ENCODE results near the gene TGFA. TPM values are rescaled to one million over a fixed set of nuclear protein-coding genes. Genes with fewer than 3 reads are reported as not detected.

Gene TGFA
- total RNA-seq, 2 experiments from 2014 or later, result not detected

DNA sequence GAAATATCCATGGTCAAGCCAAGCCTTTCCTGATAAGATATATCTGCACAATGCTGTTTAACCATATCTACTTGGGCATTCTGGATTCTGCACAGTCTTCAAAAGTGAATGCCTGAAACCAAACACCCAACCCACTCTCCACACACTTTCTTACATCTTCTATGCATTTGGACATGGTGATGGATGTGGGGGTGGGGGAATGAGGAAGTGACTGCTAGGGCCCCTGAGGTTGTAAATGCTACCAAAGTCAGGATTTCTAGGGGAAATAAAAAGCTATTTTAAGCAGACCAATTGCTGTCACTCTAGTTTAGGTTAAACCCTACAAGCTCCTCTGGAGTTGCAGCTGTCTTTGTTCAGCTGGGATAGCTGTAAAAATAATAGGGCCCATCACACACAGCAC, 26.7 kb upstream of the TGFA start:
- no peaks in the 10 kb centered on the region for H3K79me2 ChIP-seq (ENCODE audit: insufficient read depth, low read depth, low read length)
- no peaks in the 10 kb centered on the region for H3K4me1 ChIP-seq (ENCODE audit: insufficient read depth, low read length, poor library complexity, severe bottlenecking)
- POLR2A ChIA-PET, result no interaction called here
- intact Hi-C loops (cut with micrococcal nuclease; ENCODE audit: unreplicated experiment), result no loop called here
- CTCF ChIA-PET (ENCODE audit: unreplicated experiment), result no interaction called here
- no peak overlapping the region for H3K4me3 ChIP-seq (ENCODE audit: low read depth, low read length, poor library complexity, severe bottlenecking)
- no peak overlapping the region for H3K4me2 ChIP-seq (ENCODE audit: low read length)
- no peak overlapping the region for H3K27ac ChIP-seq (ENCODE audit: low read depth, low read length, poor library complexity, severe bottlenecking)
- DNase-seq (ENCODE audit: low spot score), result no peak
- H3K9me3 ChIP-seq (ENCODE audit: low read length), result no peaks in the 10 kb centered on the region
- no peak overlapping the region for H2AFZ ChIP-seq (ENCODE audit: low read length)
- TF ChIP-seq, protein P1, sequence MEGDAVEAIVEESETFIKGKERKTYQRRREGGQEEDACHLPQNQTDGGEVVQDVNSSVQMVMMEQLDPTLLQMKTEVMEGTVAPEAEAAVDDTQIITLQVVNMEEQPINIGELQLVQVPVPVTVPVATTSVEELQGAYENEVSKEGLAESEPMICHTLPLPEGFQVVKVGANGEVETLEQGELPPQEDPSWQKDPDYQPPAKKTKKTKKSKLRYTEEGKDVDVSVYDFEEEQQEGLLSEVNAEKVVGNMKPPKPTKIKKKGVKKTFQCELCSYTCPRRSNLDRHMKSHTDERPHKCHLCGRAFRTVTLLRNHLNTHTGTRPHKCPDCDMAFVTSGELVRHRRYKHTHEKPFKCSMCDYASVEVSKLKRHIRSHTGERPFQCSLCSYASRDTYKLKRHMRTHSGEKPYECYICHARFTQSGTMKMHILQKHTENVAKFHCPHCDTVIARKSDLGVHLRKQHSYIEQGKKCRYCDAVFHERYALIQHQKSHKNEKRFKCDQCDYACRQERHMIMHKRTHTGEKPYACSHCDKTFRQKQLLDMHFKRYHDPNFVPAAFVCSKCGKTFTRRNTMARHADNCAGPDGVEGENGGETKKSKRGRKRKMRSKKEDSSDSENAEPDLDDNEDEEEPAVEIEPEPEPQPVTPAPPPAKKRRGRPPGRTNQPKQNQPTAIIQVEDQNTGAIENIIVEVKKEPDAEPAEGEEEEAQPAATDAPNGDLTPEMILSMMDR (conservative IDR thresholded peaks at IDR 0.05; ENCODE audit: low read length), result no peak
- TF ChIP-seq EZH2phosphoT487 (IDR thresholded peaks at IDR 0.05; ENCODE audit: borderline replicate concordance, low read depth, low read length), result no peak
- BruUV-seq (replicated peaks), result no TSS peak
- H3K36me3 ChIP-seq (ENCODE audit: insufficient read depth, low read length), result no peaks in the 10 kb centered on the region
- no peaks in the 10 kb centered on the region for H3K9me2 ChIP-seq (ENCODE audit: insufficient read depth, low read length)
- H4K20me1 ChIP-seq (ENCODE audit: insufficient read depth, low read length), result no peaks in the 10 kb centered on the region

DNA sequence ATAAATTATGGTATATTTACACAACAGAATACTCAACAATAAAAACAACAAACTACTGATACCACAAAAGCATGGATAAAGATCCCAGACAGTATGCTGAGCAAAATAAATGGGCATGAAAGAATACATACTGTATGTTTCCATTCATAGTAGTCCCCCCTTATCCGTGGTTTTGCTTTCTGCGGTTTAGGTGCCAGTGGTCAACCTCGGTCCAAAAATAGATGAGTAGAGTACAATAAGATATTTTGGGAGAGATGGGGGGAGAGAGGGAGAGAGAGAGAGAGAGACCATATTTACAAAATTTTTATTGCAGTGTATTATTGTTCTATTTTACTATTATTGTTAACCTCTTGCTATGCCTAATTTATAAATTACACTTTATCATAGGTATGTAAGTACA, 21.0 kb upstream of the TGFA start:
- no peaks in the 10 kb centered on the region for H3K79me2 ChIP-seq (ENCODE audit: insufficient read depth, low read depth, low read length)
- H3K4me3 ChIP-seq (ENCODE audit: low read depth, low read length, poor library complexity, severe bottlenecking), result no peak overlapping the region
- DNase-seq (ENCODE audit: low spot score), result no peak
- H3K9me3 ChIP-seq (ENCODE audit: low read length), result no peaks in the 10 kb centered on the region
- intact Hi-C loops (cut with micrococcal nuclease; ENCODE audit: unreplicated experiment), result no loop called here
- H4K20me1 ChIP-seq (ENCODE audit: insufficient read depth, low read length), result no peaks in the 10 kb centered on the region
- TF ChIP-seq EZH2phosphoT487 (IDR thresholded peaks at IDR 0.05; ENCODE audit: borderline replicate concordance, low read depth, low read length), result no peak
- TF ChIP-seq, protein P1 (conservative IDR thresholded peaks at IDR 0.05; ENCODE audit: low read length), result no peak
- POLR2A ChIA-PET, result no interaction called here
- H3K9me2 ChIP-seq (ENCODE audit: insufficient read depth, low read length), result no peaks in the 10 kb centered on the region
- CTCF ChIA-PET (ENCODE audit: unreplicated experiment), result no interaction called here
- H3K4me1 ChIP-seq (ENCODE audit: insufficient read depth, low read length, poor library complexity, severe bottlenecking), result no peaks in the 10 kb centered on the region
- no TSS peak for BruUV-seq (replicated peaks)
- no peak overlapping the region for H2AFZ ChIP-seq (ENCODE audit: low read length)
- no peak overlapping the region for H3K27ac ChIP-seq (ENCODE audit: low read depth, low read length, poor library complexity, severe bottlenecking)
- H3K4me2 ChIP-seq (ENCODE audit: low read length), result no peak overlapping the region
- no peaks in the 10 kb centered on the region for H3K36me3 ChIP-seq (ENCODE audit: insufficient read depth, low read length)

DNA sequence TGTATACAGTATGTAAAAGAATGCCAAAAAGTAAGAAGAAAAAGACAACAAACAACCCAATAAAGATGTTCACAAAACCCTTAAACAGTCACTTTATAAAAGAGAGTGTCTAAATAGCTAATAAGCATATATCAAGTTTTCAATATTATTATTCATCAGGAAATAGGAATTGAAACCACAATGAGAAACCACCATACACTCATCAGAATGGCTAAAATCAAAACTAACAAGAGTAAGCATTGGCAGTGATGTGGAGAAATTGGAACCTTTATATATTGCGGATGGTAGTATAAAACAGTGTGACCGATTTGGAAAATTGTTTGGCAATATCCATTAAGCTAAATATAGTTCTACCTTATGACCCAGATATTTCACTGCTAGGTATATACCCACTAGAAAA, 20.5 kb upstream of the TGFA start:
- Histone ChIP-seq H3K79me2 (ENCODE audit: insufficient read depth, low read depth, low read length) (no peaks in the 10 kb centered on the region), H2AFZ (ENCODE audit: low read length) (no peak overlapping the region), H3K9me3 (ENCODE audit: low read length) (no peaks in the 10 kb centered on the region), H4K20me1 (ENCODE audit: insufficient read depth, low read length) (no peaks in the 10 kb centered on the region), H3K27ac (ENCODE audit: low read depth, low read length, poor library complexity, severe bottlenecking) (no peak overlapping the region), H3K4me2 (ENCODE audit: low read length) (no peak overlapping the region), H3K36me3 (ENCODE audit: insufficient read depth, low read length) (no peaks in the 10 kb centered on the region), H3K9me2 (ENCODE audit: insufficient read depth, low read length) (no peaks in the 10 kb centered on the region), H3K4me1 (ENCODE audit: insufficient read depth, low read length, poor library complexity, severe bottlenecking) (no peaks in the 10 kb centered on the region), H3K4me3 (ENCODE audit: low read depth, low read length, poor library complexity, severe bottlenecking) (no peak overlapping the region)
- CTCF ChIA-PET (ENCODE audit: unreplicated experiment), result no interaction called here
- POLR2A ChIA-PET, result interaction anchor here (0.7 kb wide), 1 partner anchor 98 kb away, joined by 5 read pairs; no protein-coding TSS in a partner anchor
- no TSS peak for BruUV-seq (replicated peaks)
- TF ChIP-seq EZH2phosphoT487 (IDR thresholded peaks at IDR 0.05; ENCODE audit: borderline replicate concordance, low read depth, low read length), result no peak
- TF ChIP-seq, protein P1 (conservative IDR thresholded peaks at IDR 0.05; ENCODE audit: low read length), result no peak
- intact Hi-C loops (cut with micrococcal nuclease; ENCODE audit: unreplicated experiment), result no loop called here
- no peak for DNase-seq (ENCODE audit: low spot score)
